Sigmoid colon (tissue), 4 donors: ENCODE measurements around the gene USHBP1.

Experiments
- EP300 ChIP-seq, 4 donors: sonication (generic); formaldehyde crosslinking; IDR thresholded peaks; one replicate each; pipeline ENCODE4 v1.6.1; 2017; ENCODE audit warnings: antibody characterized with exemption in 4 of 4
- POLR2A ChIP-seq, 2 donors: fragments of 450-650 bp; IDR thresholded peaks; one replicate each; pipeline ENCODE4 v1.6.1; 2016; ENCODE audit warnings: antibody characterized with exemption in 2 of 2, mild to moderate bottlenecking in 2 of 2, moderate library complexity in 2 of 2
- POLR2AphosphoS5 ChIP-seq, 4 donors: sonication (generic); formaldehyde crosslinking; IDR thresholded peaks; one replicate each; pipeline ENCODE4 v1.6.1; 2017; ENCODE audit warnings: antibody characterized with exemption in 4 of 4
- TF ChIP-seq, protein P1 (sequence below), 4 experiments: fragments of 450-650 bp in 3 of 4; fragments of 200-600 bp in 1 of 4; IDR thresholded peaks; one replicate each; pipeline ENCODE4 v1.5.1; 2016 to 2019; ENCODE audit warnings: antibody characterized with exemption in 4 of 4, mild to moderate bottlenecking in 3 of 4, moderate library complexity in 2 of 4

DNA sequence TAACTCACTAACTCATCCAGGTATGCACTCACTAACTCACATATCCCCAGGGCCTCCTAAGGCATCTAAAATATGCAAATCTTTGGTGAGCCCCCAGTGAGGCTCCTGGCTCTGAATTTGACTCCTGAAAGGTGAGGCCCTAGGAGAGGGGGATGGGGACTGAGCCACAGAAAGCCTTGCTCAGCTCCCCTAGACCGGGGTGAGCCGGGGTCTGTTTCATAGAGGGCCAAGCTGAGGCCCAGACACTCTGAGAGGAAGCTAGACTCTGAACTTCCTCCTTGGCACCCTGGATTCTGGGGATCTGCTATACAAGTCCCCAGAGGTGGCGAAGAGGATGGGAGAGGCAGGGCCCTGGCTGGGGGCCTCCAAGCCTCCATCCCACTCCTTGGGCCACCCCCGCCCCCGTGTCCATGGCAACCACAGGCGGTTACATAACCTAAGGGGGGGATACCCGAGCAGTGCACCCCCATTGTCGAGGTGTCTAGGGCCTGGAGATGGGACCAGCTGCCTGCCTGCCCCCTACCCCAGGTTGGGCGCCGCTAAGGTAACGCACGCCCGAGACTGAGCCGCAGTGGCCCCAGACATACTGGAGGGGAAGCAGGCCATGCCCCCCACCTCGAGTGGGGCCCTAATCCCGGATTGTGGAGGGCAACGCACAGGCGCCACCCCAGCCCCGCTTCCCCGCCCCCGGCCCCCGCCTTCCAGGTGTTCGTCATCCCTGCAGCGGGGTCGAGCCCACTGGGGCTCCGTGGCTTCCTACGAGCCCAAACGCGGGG lies 38.0 kb upstream of the USHBP1 start:
- TF ChIP-seq POLR2AphosphoS5 (IDR thresholded peaks at IDR 0.05): no peak
- TF ChIP-seq, protein P1, sequence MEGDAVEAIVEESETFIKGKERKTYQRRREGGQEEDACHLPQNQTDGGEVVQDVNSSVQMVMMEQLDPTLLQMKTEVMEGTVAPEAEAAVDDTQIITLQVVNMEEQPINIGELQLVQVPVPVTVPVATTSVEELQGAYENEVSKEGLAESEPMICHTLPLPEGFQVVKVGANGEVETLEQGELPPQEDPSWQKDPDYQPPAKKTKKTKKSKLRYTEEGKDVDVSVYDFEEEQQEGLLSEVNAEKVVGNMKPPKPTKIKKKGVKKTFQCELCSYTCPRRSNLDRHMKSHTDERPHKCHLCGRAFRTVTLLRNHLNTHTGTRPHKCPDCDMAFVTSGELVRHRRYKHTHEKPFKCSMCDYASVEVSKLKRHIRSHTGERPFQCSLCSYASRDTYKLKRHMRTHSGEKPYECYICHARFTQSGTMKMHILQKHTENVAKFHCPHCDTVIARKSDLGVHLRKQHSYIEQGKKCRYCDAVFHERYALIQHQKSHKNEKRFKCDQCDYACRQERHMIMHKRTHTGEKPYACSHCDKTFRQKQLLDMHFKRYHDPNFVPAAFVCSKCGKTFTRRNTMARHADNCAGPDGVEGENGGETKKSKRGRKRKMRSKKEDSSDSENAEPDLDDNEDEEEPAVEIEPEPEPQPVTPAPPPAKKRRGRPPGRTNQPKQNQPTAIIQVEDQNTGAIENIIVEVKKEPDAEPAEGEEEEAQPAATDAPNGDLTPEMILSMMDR (IDR thresholded peaks at IDR 0.05): no peak
- TF ChIP-seq POLR2A (IDR thresholded peaks at IDR 0.05): no peak
- TF ChIP-seq EP300 (IDR thresholded peaks at IDR 0.05): no peak
